GM12873 (cell line): Measurements from ENCODE around the gene SNX33.

Experiments
- TF ChIP-seq, protein P1 (sequence below): IDR thresholded peaks from 2 replicates; pipeline ENCODE4 v1.5.1; 2012; ENCODE audit warnings: low read depth, mild to moderate bottlenecking, moderate library complexity, low read length, control low read depth; ENCODE audit not compliant: insufficient read depth; ENCODE audit errors: missing control alignments

SNX33 gene

DNA sequence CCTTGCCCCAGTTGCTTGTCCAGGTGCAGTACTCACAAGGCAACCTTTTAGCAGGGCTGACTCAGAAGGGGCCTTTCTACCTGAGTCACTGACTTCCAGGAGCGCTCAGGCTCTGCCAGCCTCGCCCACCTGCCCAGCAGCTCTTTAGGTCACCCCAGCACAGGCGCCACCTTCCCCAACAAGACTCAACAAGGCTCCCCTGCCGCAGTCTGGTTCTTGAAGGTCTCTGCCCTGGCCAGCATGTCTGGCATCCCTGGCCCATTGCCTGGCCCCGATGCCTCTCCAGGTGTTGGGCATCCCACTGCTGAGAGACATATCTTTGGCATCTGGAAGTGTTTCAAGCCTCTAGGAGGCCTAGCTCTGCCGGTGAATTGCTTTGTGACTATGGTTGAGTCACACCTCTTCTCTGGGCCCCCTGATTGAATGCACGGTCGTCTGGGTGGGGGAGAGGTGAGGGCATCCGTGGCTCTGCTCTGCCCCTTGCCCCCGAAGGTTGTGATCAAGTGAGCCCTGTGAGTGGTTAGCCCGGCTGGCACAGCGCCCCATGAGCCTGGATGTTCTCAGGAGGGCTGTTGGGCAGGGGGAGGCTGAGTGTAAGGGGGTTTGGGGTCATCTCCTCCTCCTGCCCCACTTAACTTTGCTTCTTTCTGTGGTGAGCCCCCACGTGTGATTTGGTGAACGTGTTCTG, 21.6 kb downstream of the SNX33 start:
- TF ChIP-seq, protein P1, sequence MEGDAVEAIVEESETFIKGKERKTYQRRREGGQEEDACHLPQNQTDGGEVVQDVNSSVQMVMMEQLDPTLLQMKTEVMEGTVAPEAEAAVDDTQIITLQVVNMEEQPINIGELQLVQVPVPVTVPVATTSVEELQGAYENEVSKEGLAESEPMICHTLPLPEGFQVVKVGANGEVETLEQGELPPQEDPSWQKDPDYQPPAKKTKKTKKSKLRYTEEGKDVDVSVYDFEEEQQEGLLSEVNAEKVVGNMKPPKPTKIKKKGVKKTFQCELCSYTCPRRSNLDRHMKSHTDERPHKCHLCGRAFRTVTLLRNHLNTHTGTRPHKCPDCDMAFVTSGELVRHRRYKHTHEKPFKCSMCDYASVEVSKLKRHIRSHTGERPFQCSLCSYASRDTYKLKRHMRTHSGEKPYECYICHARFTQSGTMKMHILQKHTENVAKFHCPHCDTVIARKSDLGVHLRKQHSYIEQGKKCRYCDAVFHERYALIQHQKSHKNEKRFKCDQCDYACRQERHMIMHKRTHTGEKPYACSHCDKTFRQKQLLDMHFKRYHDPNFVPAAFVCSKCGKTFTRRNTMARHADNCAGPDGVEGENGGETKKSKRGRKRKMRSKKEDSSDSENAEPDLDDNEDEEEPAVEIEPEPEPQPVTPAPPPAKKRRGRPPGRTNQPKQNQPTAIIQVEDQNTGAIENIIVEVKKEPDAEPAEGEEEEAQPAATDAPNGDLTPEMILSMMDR = no peak

DNA sequence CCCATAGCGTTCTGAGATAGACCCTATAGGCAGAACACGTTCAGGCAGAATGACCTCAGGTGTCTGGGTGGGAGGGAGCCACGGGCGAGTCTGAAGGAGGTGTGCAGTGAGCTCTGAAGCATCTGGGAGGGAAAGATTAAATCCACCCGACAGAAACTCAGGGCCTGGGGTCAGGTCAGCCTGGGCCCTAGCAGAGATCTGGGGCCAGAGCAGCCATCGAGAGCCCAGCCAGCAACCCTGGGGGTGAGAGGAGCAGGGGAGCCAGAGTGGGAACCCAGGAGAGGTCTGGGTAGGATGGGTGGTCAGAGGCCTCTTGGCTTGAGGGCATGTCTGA, 22.1 kb downstream of the SNX33 start:
- TF ChIP-seq, protein P1 = no peak

DNA sequence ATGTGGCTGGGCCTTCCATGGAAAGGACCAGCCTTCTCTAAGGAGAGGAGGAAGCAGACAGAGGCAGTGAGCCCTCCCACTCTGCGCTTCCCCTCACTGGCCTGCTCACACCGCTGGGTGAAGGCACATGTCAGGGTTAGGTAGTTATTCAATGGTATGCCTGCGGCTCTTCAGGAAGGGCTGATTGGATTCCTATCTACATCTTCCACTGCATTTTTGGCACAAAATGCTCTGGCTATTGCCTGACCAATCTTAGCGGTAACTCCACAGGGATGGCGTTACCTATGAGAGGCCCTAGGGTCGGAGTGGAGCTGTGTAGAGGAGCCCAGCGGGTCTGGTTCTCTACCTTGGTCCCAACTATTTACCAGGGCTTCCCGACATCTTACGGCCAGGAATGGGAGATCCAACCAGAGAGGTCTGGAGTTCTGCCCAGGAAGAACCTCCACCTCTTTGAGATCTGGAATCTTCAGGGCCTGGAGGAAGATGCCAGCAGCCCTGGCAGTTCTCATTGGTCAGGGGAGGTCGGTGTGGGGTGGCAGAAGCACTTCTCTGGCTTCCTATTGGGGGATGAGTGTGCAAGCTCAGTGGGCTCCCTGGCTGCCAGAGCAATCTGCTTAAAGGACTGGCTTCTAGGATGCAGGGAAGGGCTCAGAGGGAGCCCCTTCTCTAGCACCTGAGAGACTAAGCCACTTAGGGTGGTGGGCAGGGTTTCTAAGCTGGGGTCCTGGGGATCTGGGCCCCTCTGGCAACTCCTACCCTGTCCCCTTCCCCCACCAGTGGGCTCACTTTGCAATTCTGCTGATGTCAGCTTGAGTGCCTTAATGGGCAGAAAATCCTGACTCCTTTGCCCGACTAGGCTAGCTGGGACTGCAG, 24.3 kb downstream of the SNX33 start:
- TF ChIP-seq, protein P1 = no peak

DNA sequence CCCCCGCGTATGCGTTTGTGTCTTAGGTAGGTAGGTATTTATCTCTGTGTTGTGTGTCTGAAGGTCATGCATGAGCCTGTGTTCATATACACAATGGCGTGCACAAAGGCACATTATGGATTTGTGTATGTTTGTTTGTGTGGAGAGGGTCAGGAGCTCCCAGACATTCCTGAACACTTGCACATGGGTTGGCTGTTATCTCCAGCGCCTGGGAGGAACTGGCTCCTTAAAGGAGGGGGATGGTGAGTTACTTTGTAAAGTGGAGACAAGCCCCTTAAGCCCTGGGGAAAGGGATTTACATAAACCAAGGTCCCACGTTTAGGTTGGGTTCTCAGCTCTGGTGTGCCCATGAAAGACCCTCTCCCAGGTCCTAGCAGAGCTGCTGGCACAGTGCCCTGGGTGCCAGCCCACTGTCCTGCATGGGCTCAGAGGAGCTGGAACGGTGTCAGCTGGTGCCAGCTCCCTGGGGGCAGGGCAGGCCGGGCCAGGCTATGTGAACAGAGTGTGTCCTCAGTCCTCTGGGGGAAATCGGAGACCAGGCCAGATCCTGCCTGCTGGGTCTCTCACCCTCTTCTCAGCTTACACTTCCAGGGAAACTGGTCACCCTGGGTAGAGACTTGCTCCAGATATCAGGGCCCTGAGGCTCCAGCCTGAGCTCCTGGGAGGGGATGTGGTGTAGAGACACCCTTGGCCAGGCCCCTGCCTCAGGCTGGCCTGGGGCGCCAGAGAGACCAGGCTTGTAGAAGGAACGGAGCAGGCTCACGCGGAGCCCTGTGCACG, 25.1 kb downstream of the SNX33 start:
- TF ChIP-seq, protein P1 = no peak

DNA sequence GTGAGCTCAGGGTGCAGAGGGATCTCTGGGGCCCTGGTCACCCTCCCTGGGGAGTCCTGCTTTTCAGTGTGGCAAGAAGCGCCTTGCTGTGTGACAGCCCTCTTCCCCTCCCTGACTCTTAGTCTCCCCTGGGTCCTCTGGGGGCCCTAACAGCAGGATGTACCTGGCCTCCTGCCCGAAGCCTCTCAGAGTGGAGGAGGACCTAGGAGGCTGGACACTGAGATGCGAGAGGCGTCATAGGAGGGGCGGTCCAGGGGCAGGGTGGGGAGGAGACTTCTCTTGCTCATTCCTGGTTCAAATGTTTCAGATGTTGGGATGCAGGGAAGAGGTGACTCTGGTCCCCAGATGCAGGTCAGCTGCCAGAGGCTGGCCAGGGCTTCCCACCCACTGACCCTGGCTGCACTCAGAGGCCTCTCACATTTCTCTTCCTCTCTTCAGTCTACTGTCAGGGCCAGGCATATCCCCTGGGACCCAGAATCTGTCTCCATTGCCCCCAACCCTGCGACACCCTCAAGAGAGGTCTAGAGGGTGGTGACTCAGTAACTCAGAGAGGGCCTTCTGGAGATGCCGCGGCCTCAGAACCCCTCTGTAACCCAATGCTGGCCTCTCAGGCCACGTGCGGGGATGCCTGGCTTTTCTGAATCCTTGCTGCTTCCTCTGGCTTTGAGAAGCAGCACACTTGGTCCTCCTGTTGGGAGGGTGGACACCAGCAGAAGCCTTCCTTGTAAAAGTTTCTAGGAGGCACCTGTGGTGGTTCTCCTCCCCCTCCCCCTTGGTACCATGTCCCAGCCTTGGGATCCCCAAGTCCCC, 25.9 kb downstream of the SNX33 start:
- TF ChIP-seq, protein P1 = no peak

DNA sequence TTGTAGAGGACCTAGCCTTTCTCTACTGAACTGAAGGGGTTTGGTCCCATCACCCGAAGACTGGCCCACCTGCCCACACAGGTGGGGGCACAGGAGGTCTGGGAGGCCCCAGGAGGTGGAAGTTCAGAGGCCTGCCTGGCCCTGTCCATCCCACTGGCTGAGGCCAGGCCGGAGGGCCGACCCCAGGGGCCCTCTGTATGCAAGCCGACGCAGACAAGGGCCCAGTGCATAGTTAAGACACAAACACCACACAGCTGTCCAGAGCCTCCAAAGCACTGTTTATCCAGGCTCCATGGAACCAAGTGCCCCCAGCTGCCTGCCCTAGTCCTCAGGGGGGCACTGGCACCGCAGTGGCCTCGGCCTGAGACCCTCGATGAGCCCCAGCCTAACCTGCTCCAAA, 26.7 kb downstream of the SNX33 start:
- TF ChIP-seq, protein P1 = no peak
